ENCODE data around the gene CLRN1. TPM values are rescaled to one million over a fixed set of nuclear protein-coding genes. Genes with fewer than 3 reads are reported as not detected.

Gene CLRN1
- total RNA-seq, 1 experiment from 2014 or later, result not detected

- DNase-seq (ENCODE audit: extremely low read depth, low read depth), result no peak
Measured at GRCh38 chr3:150878290-150878689, 94.2 kb downstream of the CLRN1 start.

GRCh38 chr3:150877303-150877702 is 95.2 kb downstream of the CLRN1 start:
- no peak for DNase-seq (ENCODE audit: extremely low read depth, low read depth)

GRCh38 chr3:150876611-150877265 is 95.8 kb downstream of the CLRN1 start:
- DNase-seq (ENCODE audit: extremely low read depth, low read depth), result no peak

Other genes with a start within 250 kb of the CLRN1 start
- gene SIAH2, start 209.6 kb downstream of the CLRN1 start, total RNA-seq (2014; rRNA removed; shearing (Covaris generic)), result 23.0 and 28.3 TPM in 2 replicates
- gene MINDY4B, start 67.3 kb downstream of the CLRN1 start, total RNA-seq (2014; rRNA removed; shearing (Covaris generic)), result not detected in 2 replicates
- gene MED12L, start 112.9 kb upstream of the CLRN1 start, total RNA-seq (2014; rRNA removed; shearing (Covaris generic)), result 0.35 and 0.54 TPM in 2 replicates
- not detected in 2 replicates for gene GPR171, start 230.5 kb upstream of the CLRN1 start, total RNA-seq (2014; rRNA removed; shearing (Covaris generic))

All from NCI-H460 (cell line).